HEK293 (cell line): ENCODE data around the gene ADGRL1.
A peak's percentile ranks its signal among the peaks of the same experiment; 100 is the strongest.
"Not testable (repeated sequence)": the region's sequence is repeated elsewhere in the genome, so short reads cannot be mapped to it uniquely, and the experiment has no call there.

Source experiments
- CTCF ChIA-PET: fragments of 350-600 bp; formaldehyde crosslinking; extraction: SDS; loops from one replicate; lab custom pipeline; 2021; ENCODE audit warnings: antibody characterized with exemption; lab: Yijun Ruan, JAX
- POLR2A ChIA-PET: fragments of 300-600 bp; formaldehyde crosslinking; extraction: SDS; loops from one replicate; lab custom pipeline; 2020; ENCODE audit warnings: antibody characterized with exemption, inconsistent platforms; lab: Yijun Ruan, JAX
- H3K27ac ChIP-seq: fragments of 200-500 bp; sonication (Bioruptor generic); 2 replicates; pipeline ENCODE4 v1.5.1; 2014; ENCODE audit warnings: low read depth, low read length, control low read depth, inconsistent platforms; ENCODE audit errors: extremely low read depth
- H3K36me3 ChIP-seq, 2 experiments: fragments of 200-500 bp in 1 of 2; sonication (Bioruptor generic) in 1 of 2; 1 replicate in 1 of 2; 2 replicates in 1 of 2; pipeline ENCODE4 v1.5.1; 2014 to 2017; ENCODE audit warnings: inconsistent platforms in 2 of 2, low read length in 2 of 2; ENCODE audit not compliant: control insufficient read depth in 2 of 2, insufficient read depth in 1 of 2
- H3K4me1 ChIP-seq: fragments of 200-500 bp; sonication (Bioruptor generic); 2 replicates; pipeline ENCODE4 v1.5.1; 2014; ENCODE audit warnings: mild to moderate bottlenecking, low read length, inconsistent platforms; ENCODE audit not compliant: control insufficient read depth, insufficient read depth
- H3K4me3 ChIP-seq: 2 replicates; pipeline ENCODE4 v1.5.1; 2011; ENCODE audit warnings: low read depth, mild to moderate bottlenecking, control low read depth, low read length, moderate library complexity
- H3K9me3 ChIP-seq: fragments of 200-500 bp; sonication (Bioruptor generic); 2 replicates; pipeline ENCODE4 v1.5.1; 2014; ENCODE audit warnings: low read depth, low read length, inconsistent platforms; ENCODE audit not compliant: control insufficient read depth, insufficient read depth
- GLIS2 ChIP-seq: fragments of 450-650 bp; formaldehyde crosslinking; IDR thresholded peaks from 2 replicates; pipeline ENCODE4 v1.5.1; 2016; ENCODE audit warnings: missing biosample characterization, missing genetic modification characterization
- KLF9 ChIP-seq: fragments of 450-650 bp; formaldehyde crosslinking; IDR thresholded peaks from 2 replicates; pipeline ENCODE4 v1.5.1; 2016; ENCODE audit warnings: missing biosample characterization, missing genetic modification characterization, low read depth
- SP7 ChIP-seq: fragments of 450-650 bp; formaldehyde crosslinking; IDR thresholded peaks from 2 replicates; pipeline ENCODE4 v1.5.1; 2016; ENCODE audit warnings: missing biosample characterization, missing genetic modification characterization
- ZBTB11 ChIP-seq: fragments of 450-650 bp; formaldehyde crosslinking; conservative IDR thresholded peaks from 2 replicates; pipeline ENCODE4 v1.5.1; 2016; ENCODE audit warnings: low read depth, missing biosample characterization, missing genetic modification characterization
- ZBTB21 ChIP-seq: fragments of 450-650 bp; formaldehyde crosslinking; IDR thresholded peaks from 2 replicates; pipeline ENCODE4 v1.5.1; 2017; ENCODE audit warnings: missing biosample characterization, missing genetic modification characterization
- ZBTB48 ChIP-seq: fragments of 450-650 bp; formaldehyde crosslinking; IDR thresholded peaks from 2 replicates; pipeline ENCODE4 v1.5.1; 2016; ENCODE audit warnings: missing biosample characterization, missing genetic modification characterization
- ZFP69B ChIP-seq: fragments of 450-650 bp; formaldehyde crosslinking; IDR thresholded peaks from 2 replicates; pipeline ENCODE4 v1.5.1; 2016; ENCODE audit warnings: missing biosample characterization, missing genetic modification characterization
- ZIC2 ChIP-seq: fragments of 450-650 bp; formaldehyde crosslinking; IDR thresholded peaks from 2 replicates; pipeline ENCODE4 v1.5.1; 2016; ENCODE audit warnings: missing biosample characterization, missing genetic modification characterization
- ZNF2 ChIP-seq: fragments of 450-650 bp; formaldehyde crosslinking; IDR thresholded peaks from 2 replicates; pipeline ENCODE4 v1.5.1; 2016; ENCODE audit warnings: missing biosample characterization, missing genetic modification characterization
- ZNF24 ChIP-seq: fragments of 450-650 bp; formaldehyde crosslinking; IDR thresholded peaks from 2 replicates; pipeline ENCODE4 v1.5.1; 2016; ENCODE audit warnings: missing biosample characterization, missing genetic modification characterization
- ZNF366 ChIP-seq: fragments of 450-650 bp; formaldehyde crosslinking; conservative IDR thresholded peaks from 2 replicates; pipeline ENCODE4 v1.5.1; 2016; ENCODE audit warnings: missing biosample characterization, missing genetic modification characterization
- ZNF398 ChIP-seq: fragments of 450-650 bp; formaldehyde crosslinking; IDR thresholded peaks from 2 replicates; pipeline ENCODE4 v1.5.1; 2017; ENCODE audit warnings: missing biosample characterization, missing genetic modification characterization
- ZNF777 ChIP-seq: fragments of 450-650 bp; formaldehyde crosslinking; IDR thresholded peaks from 2 replicates; pipeline ENCODE4 v1.5.1; 2017; ENCODE audit warnings: missing biosample characterization, missing genetic modification characterization, borderline replicate concordance
- ZSCAN23 ChIP-seq: fragments of 450-650 bp; formaldehyde crosslinking; IDR thresholded peaks from 2 replicates; pipeline ENCODE4 v1.5.1; 2016; ENCODE audit warnings: missing biosample characterization, missing genetic modification characterization
- ZSCAN30 ChIP-seq: fragments of 450-650 bp; IDR thresholded peaks from 2 replicates; pipeline ENCODE4 v1.5.1; 2018; ENCODE audit warnings: missing biosample characterization, mild to moderate bottlenecking, missing genetic modification characterization, moderate library complexity
- TF ChIP-seq, protein P1 (sequence below): fragments of 450-650 bp; formaldehyde crosslinking; IDR thresholded peaks from 2 replicates; pipeline ENCODE4 v1.5.1; 2017; ENCODE audit warnings: missing biosample characterization, missing genetic modification characterization
- TF ChIP-seq, protein P2 (sequence below): fragments of 450-650 bp; formaldehyde crosslinking; IDR thresholded peaks from 2 replicates; pipeline ENCODE4 v1.5.1; 2016; ENCODE audit warnings: missing biosample characterization, missing genetic modification characterization
- TF ChIP-seq, protein P3 (sequence below): fragments of 450-650 bp; formaldehyde crosslinking; IDR thresholded peaks from 2 replicates; pipeline ENCODE4 v1.5.1; 2016; ENCODE audit warnings: missing biosample characterization, missing genetic modification characterization
- TF ChIP-seq, protein P4 (sequence below): fragments of 450-650 bp; formaldehyde crosslinking; optimal IDR thresholded peaks from 2 replicates; pipeline ENCODE3; 2016; ENCODE audit warnings: missing biosample characterization, mild to moderate bottlenecking, missing genetic modification characterization

The ADGRL1 gene

DNA sequence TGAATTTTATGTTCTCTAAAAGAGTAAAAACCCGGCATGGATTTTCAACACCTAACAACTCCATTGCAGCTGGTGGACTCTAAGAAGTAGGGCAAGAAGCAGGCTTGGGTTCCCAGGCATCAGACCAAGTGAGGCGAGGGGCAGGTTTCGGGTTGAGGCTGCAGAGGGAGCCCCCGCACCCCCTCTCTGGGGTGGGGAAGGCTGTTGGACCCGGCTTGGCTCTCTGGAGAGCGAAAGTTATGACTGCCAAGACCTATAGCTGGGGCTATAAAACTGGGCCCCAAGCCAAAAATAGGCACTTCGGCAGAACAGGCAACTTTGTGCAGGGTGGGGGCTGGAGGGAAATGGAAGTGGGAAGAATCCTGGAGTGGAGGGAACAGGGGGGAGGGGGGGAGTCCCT lies 1.8 kb upstream of the ADGRL1 start:
- not testable (repeated sequence) for H3K36me3 ChIP-seq, H3K27ac ChIP-seq, H3K9me3 ChIP-seq, H3K4me1 ChIP-seq
- TF ChIP-seq ZNF398 = peak; percentile 38
- ChIA-PET CTCF (interaction anchor here (0.6 kb wide), 1 partner anchor 172 kb away, joined by 5 read pairs; no protein-coding TSS in a partner anchor), POLR2A (interaction anchor here (0.5 to 1.3 kb wide), 2 partner anchors 71 to 174 kb away, joined by 3 read pairs; partner anchors contain the start of gene ADGRE5)
- H3K4me3 ChIP-seq = peak overlapping the region; percentile 21; the same call in 1 of the 2 replicates

DNA sequence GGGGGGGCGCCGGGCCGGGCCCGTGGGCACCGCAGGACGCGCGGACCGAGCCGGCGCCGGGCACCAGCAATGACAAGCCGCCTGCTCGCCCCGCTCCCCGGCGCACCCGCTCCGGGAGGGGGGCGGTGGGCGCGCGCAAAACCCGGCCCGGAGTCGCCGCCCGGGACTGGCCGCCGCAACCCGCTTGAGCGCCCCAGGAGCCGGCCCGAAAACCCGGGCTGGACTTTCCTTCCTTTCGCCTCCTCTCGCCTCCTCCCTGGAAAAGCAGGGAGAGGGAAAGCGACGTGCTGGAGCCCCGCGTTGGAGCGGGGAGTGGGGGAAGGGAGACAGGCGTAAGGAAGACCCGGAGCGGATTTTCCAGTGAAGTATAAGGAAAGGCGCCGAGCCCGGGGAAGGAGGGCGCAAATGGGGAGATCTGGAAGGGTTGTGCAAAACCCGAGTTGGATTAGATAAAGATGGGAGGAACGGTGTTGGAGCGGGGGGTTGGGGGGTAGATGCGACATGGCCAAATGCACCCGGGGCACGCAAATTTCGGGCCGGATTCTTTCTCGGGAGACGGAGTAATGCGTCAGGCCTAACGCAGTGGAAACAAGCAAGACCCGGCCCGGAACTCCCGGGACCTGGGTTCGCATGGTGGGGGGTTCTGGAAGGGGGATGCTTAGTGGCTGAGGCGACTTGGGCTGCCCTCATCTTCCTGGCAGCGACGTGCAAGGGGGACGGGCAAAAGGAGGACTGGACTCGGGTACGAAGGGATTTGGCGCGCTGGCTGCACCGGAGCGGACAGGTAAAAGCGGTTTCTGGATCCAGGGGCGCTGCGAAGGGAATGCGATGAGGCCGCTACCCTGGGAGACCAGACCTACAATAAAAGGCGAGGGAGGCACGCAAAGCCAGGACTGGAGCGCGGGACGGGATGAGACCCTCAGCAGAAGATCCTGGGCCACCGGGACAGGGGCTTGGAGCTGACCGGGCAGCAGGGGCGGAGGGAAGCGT lies 1.1 kb upstream of the ADGRL1 start:
- Histone ChIP-seq H3K4me3 (peak overlapping the region; percentile 40), H3K27ac (peak overlapping the region; percentile 79)
- H3K9me3 ChIP-seq, H3K36me3 ChIP-seq, CTCF ChIA-PET, H3K4me1 ChIP-seq: not testable (repeated sequence)
- POLR2A ChIA-PET = interaction anchor here (1.3 kb wide), 1 partner anchor 70 kb away, joined by 3 read pairs; no protein-coding TSS in a partner anchor
- TF ChIP-seq ZNF24 (peak; percentile 39; the same call in 1 of the 2 replicates), KLF9 (tag by site-specific recombination) (peak; percentile 28; the same call in 1 of the 2 replicates), ZBTB48 (tag by site-specific recombination) (peak; percentile 74), ZNF366 (tag by site-specific recombination) (peak; percentile 84), GLIS2 (tag by site-specific recombination) (peak; percentile 96), ZNF777 (tag by site-specific recombination) (peak; percentile 28; the same call in 1 of the 2 replicates), ZNF2 (tag by site-specific recombination) (0 out of 2 replicates have a peak, but pooled peaks have one; percentile 59), ZIC2 (peak; percentile 64), ZSCAN23 (tag by site-specific recombination) (peak; percentile 68; the same call in 1 of the 2 replicates), SP7 (peak; percentile 83), ZBTB21 (tag by site-specific recombination) (peak; percentile 60), ZBTB11 (peak; percentile 60), ZSCAN30 (tag by site-specific recombination) (peak; percentile 93), ZFP69B (peak; percentile 79)
- TF ChIP-seq, protein P1, sequence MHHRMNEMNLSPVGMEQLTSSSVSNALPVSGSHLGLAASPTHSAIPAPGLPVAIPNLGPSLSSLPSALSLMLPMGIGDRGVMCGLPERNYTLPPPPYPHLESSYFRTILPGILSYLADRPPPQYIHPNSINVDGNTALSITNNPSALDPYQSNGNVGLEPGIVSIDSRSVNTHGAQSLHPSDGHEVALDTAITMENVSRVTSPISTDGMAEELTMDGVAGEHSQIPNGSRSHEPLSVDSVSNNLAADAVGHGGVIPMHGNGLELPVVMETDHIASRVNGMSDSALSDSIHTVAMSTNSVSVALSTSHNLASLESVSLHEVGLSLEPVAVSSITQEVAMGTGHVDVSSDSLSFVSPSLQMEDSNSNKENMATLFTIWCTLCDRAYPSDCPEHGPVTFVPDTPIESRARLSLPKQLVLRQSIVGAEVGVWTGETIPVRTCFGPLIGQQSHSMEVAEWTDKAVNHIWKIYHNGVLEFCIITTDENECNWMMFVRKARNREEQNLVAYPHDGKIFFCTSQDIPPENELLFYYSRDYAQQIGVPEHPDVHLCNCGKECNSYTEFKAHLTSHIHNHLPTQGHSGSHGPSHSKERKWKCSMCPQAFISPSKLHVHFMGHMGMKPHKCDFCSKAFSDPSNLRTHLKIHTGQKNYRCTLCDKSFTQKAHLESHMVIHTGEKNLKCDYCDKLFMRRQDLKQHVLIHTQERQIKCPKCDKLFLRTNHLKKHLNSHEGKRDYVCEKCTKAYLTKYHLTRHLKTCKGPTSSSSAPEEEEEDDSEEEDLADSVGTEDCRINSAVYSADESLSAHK = peak; percentile 97
- TF ChIP-seq, protein P2, sequence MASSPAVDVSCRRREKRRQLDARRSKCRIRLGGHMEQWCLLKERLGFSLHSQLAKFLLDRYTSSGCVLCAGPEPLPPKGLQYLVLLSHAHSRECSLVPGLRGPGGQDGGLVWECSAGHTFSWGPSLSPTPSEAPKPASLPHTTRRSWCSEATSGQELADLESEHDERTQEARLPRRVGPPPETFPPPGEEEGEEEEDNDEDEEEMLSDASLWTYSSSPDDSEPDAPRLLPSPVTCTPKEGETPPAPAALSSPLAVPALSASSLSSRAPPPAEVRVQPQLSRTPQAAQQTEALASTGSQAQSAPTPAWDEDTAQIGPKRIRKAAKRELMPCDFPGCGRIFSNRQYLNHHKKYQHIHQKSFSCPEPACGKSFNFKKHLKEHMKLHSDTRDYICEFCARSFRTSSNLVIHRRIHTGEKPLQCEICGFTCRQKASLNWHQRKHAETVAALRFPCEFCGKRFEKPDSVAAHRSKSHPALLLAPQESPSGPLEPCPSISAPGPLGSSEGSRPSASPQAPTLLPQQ (tag by site-specific recombination) = peak; percentile 66; the same call in 1 of the 2 replicates
- TF ChIP-seq, protein P3, sequence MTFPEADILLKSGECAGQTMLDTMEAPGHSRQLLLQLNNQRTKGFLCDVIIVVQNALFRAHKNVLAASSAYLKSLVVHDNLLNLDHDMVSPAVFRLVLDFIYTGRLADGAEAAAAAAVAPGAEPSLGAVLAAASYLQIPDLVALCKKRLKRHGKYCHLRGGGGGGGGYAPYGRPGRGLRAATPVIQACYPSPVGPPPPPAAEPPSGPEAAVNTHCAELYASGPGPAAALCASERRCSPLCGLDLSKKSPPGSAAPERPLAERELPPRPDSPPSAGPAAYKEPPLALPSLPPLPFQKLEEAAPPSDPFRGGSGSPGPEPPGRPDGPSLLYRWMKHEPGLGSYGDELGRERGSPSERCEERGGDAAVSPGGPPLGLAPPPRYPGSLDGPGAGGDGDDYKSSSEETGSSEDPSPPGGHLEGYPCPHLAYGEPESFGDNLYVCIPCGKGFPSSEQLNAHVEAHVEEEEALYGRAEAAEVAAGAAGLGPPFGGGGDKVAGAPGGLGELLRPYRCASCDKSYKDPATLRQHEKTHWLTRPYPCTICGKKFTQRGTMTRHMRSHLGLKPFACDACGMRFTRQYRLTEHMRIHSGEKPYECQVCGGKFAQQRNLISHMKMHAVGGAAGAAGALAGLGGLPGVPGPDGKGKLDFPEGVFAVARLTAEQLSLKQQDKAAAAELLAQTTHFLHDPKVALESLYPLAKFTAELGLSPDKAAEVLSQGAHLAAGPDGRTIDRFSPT (tag by site-specific recombination) = 0 out of 2 replicates have a peak, but pooled peaks have one; percentile 45
- TF ChIP-seq, protein P4, sequence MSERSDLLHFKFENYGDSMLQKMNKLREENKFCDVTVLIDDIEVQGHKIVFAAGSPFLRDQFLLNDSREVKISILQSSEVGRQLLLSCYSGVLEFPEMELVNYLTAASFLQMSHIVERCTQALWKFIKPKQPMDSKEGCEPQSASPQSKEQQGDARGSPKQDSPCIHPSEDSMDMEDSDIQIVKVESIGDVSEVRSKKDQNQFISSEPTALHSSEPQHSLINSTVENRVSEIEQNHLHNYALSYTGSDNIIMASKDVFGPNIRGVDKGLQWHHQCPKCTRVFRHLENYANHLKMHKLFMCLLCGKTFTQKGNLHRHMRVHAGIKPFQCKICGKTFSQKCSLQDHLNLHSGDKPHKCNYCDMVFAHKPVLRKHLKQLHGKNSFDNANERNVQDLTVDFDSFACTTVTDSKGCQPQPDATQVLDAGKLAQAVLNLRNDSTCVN (tag by site-specific recombination) = peak; percentile 76
